MM.1S (cell line): ENCODE data around the gene SUPT3H.

Experiments used
- CTCF ChIP-seq: fragments of 300-600 bp; sonication (generic); IDR thresholded peaks from 2 replicates; pipeline ENCODE4 v1.5.1; 2016; ENCODE audit warnings: antibody characterized with exemption, low read length, mixed read lengths
- EZH2 ChIP-seq: fragments of 300-600 bp; sonication (generic); optimal IDR thresholded peaks from 2 replicates; pipeline ENCODE3; 2017; ENCODE audit warnings: low read depth, mild to moderate bottlenecking, antibody characterized with exemption, low read length, mixed read lengths
- EZH2phosphoT487 ChIP-seq: fragments of 300-600 bp; sonication (generic); IDR thresholded peaks from 2 replicates; pipeline ENCODE4 v1.6.1; 2018; ENCODE audit warnings: antibody characterized with exemption, low read length

- TF ChIP-seq CTCF (no peak), EZH2 (no peak), EZH2phosphoT487 (no peak)
These were observed 422.6 kb downstream of the SUPT3H start for GRCh38 chr6:44955145-44955544.
